HG03442 (cell line): ENCODE measurements around the gene SWT1.
"Not testable (repeated sequence)": the region's sequence is repeated elsewhere in the genome, so short reads cannot be mapped to it uniquely, and the experiment has no call there.

Experiments
- ATAC-seq: cut with Tn5 transposase; IDR thresholded peaks from one replicate; pipeline ENCODE4 v1.9.1; 2021; ENCODE audit warnings: mild to moderate bottlenecking, moderate library complexity; ENCODE audit not compliant: unreplicated experiment

The SWT1 gene

GRCh38 chr1:185317034-185317885, 160.3 kb downstream of the SWT1 start, which contains the start of gene IVNS1ABP:
Gene IVNS1ABP (minus strand): TSS chr1:185317243. CDS start chr1:185309493, 7,750 bp downstream.
- peak; percentile 72 for ATAC-seq

DNA sequence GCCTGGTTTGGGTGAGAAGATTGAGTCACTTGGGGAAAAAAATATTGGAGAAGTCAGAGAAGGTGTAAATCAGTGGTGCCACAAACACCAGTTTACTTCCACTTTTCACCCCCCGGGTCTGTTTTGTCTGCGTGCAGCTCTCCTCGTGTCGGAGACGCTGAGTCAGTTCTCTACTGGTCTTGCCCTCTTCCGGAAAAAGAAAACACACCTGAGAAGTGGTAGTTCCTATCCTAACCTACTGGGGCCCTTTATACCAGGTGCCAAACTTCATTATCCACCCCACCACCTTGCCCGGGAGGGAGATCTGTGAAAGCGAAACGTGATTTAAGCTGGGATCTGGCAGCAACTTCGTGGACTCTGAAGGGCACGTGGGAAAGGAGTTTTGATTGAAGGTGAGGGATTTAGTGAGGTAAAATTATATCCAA, 160.9 kb downstream of the SWT1 start:
- peak; percentile 33 for ATAC-seq

- no peak for ATAC-seq
Measured at GRCh38 chr1:185318431-185319138, 161.6 kb downstream of the SWT1 start.

DNA sequence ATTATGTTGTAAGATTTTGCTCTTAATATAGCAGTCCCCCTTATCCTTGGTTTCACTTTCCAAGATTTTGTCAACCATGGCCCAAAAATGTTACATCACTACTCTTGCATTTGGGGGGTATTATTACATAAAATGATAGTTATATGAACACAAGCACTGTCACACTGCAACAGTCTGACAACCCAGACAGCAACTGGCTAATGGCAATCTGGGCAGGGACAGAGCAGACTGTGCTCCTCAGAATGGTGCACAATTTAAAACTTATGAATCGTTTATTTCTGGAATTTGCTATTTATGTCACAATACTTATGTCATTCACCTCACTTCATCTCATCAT, 162.1 kb downstream of the SWT1 start:
- ATAC-seq = no peak

GRCh38 chr1:185321104-185321503, 164.1 kb downstream of the SWT1 start:
- ATAC-seq = not testable (repeated sequence)

- not testable (repeated sequence) for ATAC-seq
Measured at GRCh38 chr1:185321653-185322221, 164.8 kb downstream of the SWT1 start.

GRCh38 chr1:185322636-185323035, 165.7 kb downstream of the SWT1 start:
- ATAC-seq = no peak

DNA sequence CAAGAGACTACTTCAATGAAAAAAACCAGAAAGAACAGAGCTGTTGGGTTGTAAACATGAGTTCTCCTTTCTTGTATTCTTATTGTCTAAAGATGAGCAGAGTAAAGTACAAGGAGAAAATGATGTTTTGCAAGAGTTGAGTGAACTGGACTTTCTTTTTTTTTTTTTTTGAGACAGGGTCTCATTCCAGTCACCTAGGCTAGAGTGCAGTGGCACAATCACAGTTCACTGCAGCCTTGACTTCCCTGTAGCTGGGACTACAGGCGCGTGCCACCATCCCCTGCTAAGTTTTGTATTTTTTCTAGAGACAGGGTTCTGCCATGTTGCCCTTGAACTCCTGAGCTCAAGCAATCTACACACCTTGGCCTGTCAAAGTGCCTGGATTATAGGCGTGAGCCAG, 167.2 kb downstream of the SWT1 start:
- no peak for ATAC-seq

DNA sequence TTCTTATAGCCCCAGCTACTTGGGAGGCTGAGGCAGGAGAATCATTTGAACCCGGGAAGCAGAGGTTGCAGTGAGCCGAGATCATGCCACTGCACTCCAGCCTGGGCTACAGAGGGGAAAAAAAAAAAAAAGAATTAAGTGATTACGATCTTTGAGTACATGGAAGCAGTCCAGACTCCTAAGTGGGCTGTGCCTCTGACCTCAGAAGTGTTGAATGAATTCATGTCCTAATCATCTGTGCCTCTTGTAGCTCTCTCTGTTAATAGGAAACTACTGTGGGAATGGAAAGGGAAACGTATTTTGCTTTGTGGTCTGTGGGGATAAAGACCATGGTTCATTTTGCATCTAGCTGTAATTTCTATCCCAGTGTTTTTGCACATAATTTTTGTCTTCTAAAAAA, 168.4 kb downstream of the SWT1 start:
- no peak for ATAC-seq

DNA sequence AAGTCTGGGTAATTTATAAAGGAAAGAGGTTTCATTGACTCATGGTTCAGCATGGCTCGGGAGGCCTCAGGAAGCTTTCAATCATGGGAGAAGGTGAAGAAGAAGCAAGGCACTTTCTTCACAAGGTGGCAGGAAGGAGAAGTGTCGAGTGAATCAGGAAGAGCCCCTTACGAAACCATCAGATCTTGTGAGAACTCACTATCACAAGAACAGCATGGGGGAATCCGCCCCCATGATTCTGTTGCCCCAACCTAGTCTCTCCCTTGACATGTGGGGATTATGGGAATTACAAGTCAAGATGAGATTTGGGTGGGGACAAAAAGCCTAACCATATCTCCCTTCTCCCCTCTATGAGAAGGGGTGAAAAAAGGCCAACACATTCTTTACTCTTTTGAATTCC, 171.3 kb downstream of the SWT1 start:
- ATAC-seq = no peak

GRCh38 chr1:185334182-185334581, 177.2 kb downstream of the SWT1 start:
- no peak for ATAC-seq

DNA sequence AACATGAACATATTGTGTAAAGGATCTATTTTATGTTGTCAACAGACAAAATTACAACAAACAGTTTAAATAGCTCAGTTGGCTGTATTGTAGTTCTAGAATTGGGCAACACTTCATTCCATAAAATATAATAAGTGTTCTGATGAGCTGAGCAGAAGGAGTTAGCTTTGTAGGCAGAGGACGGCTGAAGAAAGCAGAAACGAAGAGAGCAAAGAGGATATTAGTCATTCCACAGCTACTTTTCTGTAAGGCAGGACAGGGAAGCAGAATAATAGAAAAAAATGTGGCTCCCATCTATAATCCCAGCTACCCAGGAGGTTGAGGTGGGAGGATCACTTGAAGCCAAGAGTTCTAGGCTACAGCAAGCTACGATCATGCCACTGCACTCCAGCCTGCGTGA, 180.3 kb downstream of the SWT1 start:
- ATAC-seq = no peak

DNA sequence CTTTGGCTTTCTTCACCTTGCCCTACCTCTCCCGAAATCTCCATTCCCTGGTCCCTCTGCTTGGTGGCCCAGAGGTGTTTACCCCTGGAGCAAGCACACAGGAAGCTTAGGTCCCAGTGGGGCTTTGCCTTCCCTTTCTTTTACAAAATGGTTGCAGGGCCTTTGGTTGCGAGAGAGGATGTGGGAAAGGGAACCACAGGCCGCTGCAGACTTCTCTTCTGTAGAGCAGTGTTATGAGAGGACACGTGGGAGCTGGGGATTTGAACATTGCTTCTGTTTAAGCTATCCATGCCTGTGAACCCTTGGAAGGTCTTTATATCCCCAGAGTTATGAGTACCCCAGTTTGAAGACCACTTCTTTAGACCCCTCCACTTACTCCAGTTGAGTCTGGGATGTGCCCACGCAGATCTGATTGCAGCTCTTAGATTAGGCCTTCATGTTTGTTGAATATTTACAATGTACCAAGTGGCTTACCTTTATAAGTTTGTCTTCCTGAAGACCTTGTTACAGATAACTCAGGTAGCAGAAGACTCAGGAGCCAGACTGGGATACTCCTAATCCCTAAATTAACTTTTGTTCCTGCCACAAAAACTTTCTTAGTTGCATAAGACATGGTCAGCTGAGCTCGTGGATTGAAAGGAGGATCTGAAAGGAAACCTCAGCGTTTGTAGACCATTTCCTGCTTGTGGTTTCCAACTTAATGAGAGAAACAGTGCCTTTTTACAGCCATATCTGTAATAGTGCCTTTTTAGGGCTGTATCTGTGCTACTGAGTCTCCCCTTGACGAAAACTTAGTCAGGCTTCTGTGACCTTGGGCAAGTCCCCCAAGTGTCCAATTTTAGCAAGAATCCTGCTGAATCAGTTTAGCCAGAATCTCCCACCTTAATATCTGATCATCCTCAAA, 182.0 kb downstream of the SWT1 start:
- ATAC-seq = peak; percentile 96

DNA sequence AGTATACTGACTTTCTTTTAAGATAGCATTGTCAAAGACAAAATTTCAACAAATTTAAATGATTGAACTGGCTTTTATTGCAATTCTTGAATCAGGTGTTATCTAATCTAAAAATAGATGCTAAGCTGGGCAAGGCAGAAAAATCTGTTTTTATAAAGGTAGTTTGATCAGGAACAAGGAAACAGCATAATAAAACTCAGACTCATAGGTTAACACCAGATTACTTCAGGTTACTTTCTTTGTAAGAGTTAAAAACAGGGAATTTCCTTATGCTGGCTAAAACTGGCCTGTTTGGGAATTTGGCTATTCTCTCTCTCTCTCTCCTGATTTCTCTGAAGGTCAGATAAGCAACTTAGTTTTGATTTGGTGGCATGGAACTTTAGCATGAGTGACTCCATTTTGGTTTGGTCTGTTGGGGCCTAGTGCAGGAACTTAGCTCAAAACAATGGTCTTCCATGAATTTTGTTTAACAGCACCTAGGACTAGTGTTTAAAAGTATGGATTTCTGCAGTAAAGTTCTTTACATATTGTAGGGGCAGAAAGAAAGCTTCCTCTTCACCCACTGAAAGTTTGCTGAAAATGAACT, 184.3 kb downstream of the SWT1 start:
- ATAC-seq = no peak
